ENCODE data around the gene TRIM5. TPM values are rescaled to one million over a fixed set of nuclear protein-coding genes. Genes with fewer than 3 reads are reported as not detected.

TRIM5 gene, protein sequence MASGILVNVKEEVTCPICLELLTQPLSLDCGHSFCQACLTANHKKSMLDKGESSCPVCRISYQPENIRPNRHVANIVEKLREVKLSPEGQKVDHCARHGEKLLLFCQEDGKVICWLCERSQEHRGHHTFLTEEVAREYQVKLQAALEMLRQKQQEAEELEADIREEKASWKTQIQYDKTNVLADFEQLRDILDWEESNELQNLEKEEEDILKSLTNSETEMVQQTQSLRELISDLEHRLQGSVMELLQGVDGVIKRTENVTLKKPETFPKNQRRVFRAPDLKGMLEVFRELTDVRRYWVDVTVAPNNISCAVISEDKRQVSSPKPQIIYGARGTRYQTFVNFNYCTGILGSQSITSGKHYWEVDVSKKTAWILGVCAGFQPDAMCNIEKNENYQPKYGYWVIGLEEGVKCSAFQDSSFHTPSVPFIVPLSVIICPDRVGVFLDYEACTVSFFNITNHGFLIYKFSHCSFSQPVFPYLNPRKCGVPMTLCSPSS
- 8.7 to 10.9 TPM (median 10.5 TPM) in 5 replicates for total RNA-seq (2022; extraction: Qiagen RNA extraction)

DNA sequence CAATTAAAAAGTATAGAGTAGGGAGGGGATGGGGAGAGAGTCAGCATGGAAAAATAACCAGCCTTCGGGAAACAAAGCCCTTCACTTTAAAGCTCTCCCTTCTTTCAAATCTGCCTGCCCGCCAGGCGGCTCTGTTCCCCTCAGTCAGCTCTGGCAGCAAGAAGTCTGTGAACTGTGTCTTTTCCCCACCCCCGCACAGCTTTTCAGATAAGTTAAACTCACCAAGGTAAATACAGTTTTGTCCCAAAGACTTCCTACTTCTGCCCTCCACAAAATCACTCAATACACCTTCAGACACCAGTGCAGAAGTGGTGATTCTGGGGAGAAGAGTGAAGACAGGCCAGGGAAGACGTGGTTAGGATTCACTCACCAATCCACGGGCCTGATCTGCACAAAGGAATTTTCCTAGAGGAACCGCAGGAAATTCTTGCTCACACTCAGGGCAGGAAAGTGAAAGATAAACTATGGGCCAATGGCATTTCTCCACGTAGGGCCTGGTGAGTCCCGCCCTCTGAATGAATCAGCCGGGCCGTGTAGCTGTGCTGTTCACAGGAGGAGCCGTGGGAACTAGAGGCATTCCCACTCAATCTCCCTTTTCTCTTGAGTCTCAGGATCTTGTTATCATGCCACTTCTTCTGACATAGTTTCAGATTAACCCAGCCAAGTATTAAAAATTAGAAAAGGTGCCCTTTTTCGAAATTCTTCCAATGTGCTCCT lies at the start of gene TRIM5:
TSS of gene TRIM5 (minus strand) at position 429 of the 717 bp plus-strand sequence. CDS start 4,897 bp downstream, outside the sequence.

DNA sequence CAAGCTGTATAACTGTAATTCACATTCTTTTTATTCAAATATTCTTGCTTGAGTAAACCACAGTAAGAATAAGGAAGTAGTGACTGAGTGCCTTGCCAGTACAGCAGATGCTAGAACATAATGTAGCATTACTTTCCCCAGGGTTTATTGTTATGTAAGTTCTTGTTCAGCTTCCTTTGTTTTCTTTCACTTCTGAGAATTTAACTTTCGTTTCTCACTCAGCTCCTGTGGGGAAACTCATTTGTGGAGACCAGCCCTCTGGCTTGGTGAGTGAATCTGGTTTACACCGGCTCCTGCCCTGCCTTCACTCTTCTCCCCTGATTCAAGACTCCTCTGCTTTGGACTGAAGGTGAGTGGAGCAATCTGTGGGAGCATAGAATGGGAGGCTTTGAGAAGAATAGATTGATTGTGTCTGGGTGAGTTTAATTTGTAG lies 4.7 kb upstream of the TRIM5 start, which contains the start of gene TRIM22:
TSS of gene TRIM22 (plus strand) at position 240 of the 433 bp plus-strand sequence. CDS start 6,443 bp downstream, outside the sequence.

DNA sequence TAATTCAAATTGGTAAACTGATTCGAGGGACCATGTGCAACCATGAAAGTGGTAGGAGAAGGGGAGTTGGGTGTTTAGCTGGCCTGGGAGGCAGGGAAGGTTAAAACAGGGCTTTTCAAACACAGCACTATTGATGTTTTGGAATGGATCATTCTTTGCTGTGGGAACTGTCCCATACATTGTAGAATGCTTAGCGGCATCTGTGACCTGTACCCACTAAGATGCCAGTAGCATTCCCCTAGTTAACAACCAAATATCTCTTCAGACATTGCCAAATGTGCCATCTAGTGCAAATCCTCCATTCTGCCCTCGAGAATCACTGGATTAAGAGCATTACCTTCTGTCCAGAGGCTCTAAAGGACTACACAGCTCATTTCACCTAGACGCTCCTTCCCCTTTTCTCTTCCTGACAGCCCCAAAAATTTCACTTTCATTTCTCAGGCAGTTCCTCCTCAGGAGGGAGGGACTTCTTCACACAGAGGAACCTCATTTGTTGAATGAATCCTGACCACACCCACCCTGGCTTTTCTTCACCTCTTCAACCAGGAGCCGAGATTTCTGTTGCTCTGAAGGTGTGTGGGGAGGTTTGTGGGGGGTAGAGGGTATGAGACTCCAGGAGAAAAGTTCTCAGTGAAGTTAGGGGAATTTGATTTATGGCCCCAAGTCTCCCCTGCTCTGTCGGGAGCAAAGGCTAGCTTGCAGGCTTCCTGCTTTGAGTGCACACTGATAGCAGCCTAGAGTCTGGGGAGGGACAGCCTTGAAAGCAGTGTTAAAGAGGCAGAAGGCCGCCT lies 60.2 kb downstream of the TRIM5 start, which contains the start of gene TRIM34:
TSS of gene TRIM34 (plus strand) at position 513 of the 791 bp plus-strand sequence. CDS start 7,331 bp downstream, outside the sequence.

Other genes with a start within 250 kb of the TRIM5 start
- gene OR51I1, start 243.6 kb downstream of the TRIM5 start, total RNA-seq (2022; extraction: Qiagen RNA extraction) = not detected in 5 replicates
- not detected in 5 replicates for gene OR51I2, start 235.8 kb downstream of the TRIM5 start, total RNA-seq (2022; extraction: Qiagen RNA extraction)
- not detected in 5 replicates for gene OR52D1, start 196.4 kb downstream of the TRIM5 start, total RNA-seq (2022; extraction: Qiagen RNA extraction)
- gene UBQLN3, start 175.1 kb downstream of the TRIM5 start, total RNA-seq (2022; extraction: Qiagen RNA extraction) = not detected in 5 replicates
- gene UBQLNL, start 168.4 kb downstream of the TRIM5 start, total RNA-seq (2022; extraction: Qiagen RNA extraction) = not detected in 5 replicates
- not detected in 5 replicates for gene OR52H1, start 136.5 kb downstream of the TRIM5 start, total RNA-seq (2022; extraction: Qiagen RNA extraction)
- not detected in 5 replicates for gene OR52B6, start 104.2 kb downstream of the TRIM5 start, total RNA-seq (2022; extraction: Qiagen RNA extraction)
- 8.7 to 9.9 TPM (median 9.2 TPM) in 5 replicates for gene TRIM6, start 88.4 kb downstream of the TRIM5 start, total RNA-seq (2022; extraction: Qiagen RNA extraction)
- gene TRIM34, start 60.1 kb downstream of the TRIM5 start, total RNA-seq (2022; extraction: Qiagen RNA extraction) = 2.9 to 3.7 TPM (median 3.1 TPM) in 5 replicates
- 0.80 to 1.4 TPM (median 0.87 TPM) in 5 replicates for gene TRIM22, start 4.7 kb upstream of the TRIM5 start, total RNA-seq (2022; extraction: Qiagen RNA extraction)
- not detected in 5 replicates for gene OR56B1, start 51.4 kb upstream of the TRIM5 start, total RNA-seq (2022; extraction: Qiagen RNA extraction)
- gene OR52N4, start 69.2 kb upstream of the TRIM5 start, total RNA-seq (2022; extraction: Qiagen RNA extraction) = not detected in 5 replicates
- gene OR52N5, start 98.3 kb upstream of the TRIM5 start, total RNA-seq (2022; extraction: Qiagen RNA extraction) = not detected in 5 replicates
- not detected in 5 replicates for gene OR52N1, start 106.2 kb upstream of the TRIM5 start, total RNA-seq (2022; extraction: Qiagen RNA extraction)
- gene OR52N2, start 123.8 kb upstream of the TRIM5 start, total RNA-seq (2022; extraction: Qiagen RNA extraction) = not detected in 5 replicates
- not detected in 5 replicates for gene OR52E6, start 156.8 kb upstream of the TRIM5 start, total RNA-seq (2022; extraction: Qiagen RNA extraction)
- gene OR52E8, start 172.6 kb upstream of the TRIM5 start, total RNA-seq (2022; extraction: Qiagen RNA extraction) = not detected in 5 replicates
- not detected in 5 replicates for gene OR52E4, start 195.6 kb upstream of the TRIM5 start, total RNA-seq (2022; extraction: Qiagen RNA extraction)
- not detected in 5 replicates for gene OR52E5, start 208.1 kb upstream of the TRIM5 start, total RNA-seq (2022; extraction: Qiagen RNA extraction)

Measured in A549 treated with Mapracorat at 1 μM for 4 hours (cell line).